ENCODE results near the gene MAP3K20.

Gene MAP3K20

DNA sequence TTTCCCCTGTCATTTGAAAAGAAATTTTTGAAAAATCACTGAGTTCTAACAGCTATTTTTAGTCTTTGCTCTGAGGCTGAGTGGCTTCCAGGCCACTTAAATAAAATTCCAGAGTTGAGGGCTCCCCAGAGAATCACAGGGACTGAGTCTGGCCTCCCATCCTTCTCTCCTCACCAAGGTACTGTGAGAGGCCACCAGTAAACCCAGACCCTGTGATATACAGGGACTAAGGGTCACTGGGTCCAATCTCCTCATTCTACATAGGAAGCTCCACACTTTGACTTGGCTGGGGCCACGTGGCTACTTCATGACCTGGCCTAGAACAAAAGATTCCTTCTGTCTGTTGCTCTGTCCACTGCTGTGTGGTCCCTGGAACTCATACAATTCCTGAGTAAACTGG lies 155.8 kb downstream of the MAP3K20 start:
- TF ChIP-seq, protein P1, sequence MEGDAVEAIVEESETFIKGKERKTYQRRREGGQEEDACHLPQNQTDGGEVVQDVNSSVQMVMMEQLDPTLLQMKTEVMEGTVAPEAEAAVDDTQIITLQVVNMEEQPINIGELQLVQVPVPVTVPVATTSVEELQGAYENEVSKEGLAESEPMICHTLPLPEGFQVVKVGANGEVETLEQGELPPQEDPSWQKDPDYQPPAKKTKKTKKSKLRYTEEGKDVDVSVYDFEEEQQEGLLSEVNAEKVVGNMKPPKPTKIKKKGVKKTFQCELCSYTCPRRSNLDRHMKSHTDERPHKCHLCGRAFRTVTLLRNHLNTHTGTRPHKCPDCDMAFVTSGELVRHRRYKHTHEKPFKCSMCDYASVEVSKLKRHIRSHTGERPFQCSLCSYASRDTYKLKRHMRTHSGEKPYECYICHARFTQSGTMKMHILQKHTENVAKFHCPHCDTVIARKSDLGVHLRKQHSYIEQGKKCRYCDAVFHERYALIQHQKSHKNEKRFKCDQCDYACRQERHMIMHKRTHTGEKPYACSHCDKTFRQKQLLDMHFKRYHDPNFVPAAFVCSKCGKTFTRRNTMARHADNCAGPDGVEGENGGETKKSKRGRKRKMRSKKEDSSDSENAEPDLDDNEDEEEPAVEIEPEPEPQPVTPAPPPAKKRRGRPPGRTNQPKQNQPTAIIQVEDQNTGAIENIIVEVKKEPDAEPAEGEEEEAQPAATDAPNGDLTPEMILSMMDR (IDR thresholded peaks at IDR 0.05; ENCODE audit: extremely low read depth, insufficient read depth, missing control alignments): no peak
- in situ Hi-C loops (cut with MboI; ENCODE audit: low pct_unique_long_range_greater_than_20kb, low sequenced_read_pairs, unreplicated experiment): no loop called here
- no peak for DNase-seq (ENCODE audit: low spot score)

DNA sequence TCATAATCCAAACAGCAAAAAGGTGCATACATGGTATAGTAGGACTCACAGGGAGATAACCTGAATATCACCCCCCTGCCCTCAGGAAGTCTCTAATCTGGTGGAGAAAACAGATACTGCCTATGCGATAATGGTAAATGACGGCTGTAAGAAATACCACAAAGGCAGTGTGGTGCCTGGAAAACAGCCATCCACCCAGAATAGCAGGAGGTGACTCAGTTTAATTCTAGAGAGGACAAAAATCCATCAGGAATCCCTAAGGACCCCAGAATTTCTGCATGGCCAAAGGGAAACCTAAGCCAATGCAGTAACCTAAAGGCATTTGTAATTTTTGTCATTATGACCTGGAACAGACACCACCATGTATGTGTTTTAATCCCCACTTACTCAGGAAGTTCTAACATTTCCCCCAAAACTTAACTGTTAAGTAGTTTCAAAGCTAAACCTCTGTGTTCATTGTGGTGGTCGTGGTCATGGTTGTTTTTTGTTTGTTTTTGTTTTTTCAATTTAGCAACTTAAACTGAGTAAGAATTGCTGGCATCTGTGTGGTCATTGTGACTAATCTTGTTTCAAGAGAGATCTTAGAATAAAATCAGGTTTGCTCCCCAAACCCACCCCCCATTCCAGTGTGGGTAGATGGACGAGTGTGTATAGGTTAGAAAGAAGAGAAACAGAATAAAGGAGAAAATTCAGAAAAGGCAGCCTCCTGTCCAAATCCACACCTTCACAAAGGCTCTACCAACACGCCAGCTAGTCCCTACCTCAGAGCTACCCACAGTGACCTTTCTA lies 157.5 kb downstream of the MAP3K20 start:
- in situ Hi-C loops (cut with MboI; ENCODE audit: low pct_unique_long_range_greater_than_20kb, low sequenced_read_pairs, unreplicated experiment): no loop called here
- TF ChIP-seq, protein P1 (IDR thresholded peaks at IDR 0.05; ENCODE audit: extremely low read depth, insufficient read depth, missing control alignments): no peak

GRCh38 chr2:173235947-173236803 lies 160.5 kb downstream of the MAP3K20 start:
- in situ Hi-C loops (cut with MboI; ENCODE audit: low pct_unique_long_range_greater_than_20kb, low sequenced_read_pairs, unreplicated experiment): no loop called here
- DNase-seq (ENCODE audit: low spot score): no peak
- TF ChIP-seq, protein P1 (IDR thresholded peaks at IDR 0.05; ENCODE audit: extremely low read depth, insufficient read depth, missing control alignments): no peak

More for the DNA sequence above, 157.5 kb downstream of the MAP3K20 start:
- no peak for DNase-seq (ENCODE audit: low spot score)

DNA sequence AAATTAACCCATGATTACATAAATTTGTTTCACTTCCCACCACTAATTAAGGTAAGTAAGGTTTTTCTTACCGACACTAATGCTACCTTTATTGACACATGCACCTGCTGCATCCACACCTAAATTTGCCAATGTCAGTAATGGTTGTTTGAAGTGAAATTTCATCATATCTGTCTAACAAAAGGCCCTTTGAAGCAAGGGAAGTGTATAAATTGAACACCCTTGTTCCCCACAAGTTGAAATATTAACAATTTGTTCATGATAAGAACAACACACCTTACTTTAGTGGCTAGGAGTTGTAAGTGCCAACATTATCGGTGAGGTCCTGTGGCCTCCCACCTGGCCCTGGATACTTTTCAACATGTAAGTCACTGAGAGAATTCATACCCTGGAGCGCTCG lies 162.7 kb downstream of the MAP3K20 start:
- no peak for DNase-seq (ENCODE audit: low spot score)
- TF ChIP-seq, protein P1 (IDR thresholded peaks at IDR 0.05; ENCODE audit: extremely low read depth, insufficient read depth, missing control alignments): no peak
- in situ Hi-C loops (cut with MboI; ENCODE audit: low pct_unique_long_range_greater_than_20kb, low sequenced_read_pairs, unreplicated experiment): no loop called here

- DNase-seq (ENCODE audit: low spot score): no peak
- TF ChIP-seq, protein P1 (IDR thresholded peaks at IDR 0.05; ENCODE audit: extremely low read depth, insufficient read depth, missing control alignments): no peak
- in situ Hi-C loops (cut with MboI; ENCODE audit: low pct_unique_long_range_greater_than_20kb, low sequenced_read_pairs, unreplicated experiment): no loop called here
These were observed 163.2 kb downstream of the MAP3K20 start for GRCh38 chr2:173238831-173239230.

DNA sequence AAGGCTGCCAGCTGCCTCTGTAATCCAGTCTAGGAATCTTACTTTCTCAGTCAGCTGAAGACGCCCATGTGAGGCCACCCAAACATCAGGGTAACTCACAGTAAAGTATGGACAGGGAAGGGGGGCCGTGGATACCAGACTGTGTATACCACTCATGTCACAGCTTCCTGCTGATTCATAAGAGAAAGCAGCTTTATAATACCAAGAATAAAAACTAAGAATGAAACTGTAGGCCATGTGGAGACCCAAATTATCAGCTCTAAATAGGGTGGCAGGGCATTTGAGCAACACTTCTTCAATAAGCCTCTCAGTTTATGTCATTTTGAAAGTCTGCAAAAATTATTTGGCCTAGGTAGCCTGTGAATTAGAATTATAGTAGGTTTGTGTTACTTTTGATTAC lies 164.0 kb downstream of the MAP3K20 start:
- TF ChIP-seq, protein P1 (IDR thresholded peaks at IDR 0.05; ENCODE audit: extremely low read depth, insufficient read depth, missing control alignments): no peak
- in situ Hi-C loops (cut with MboI; ENCODE audit: low pct_unique_long_range_greater_than_20kb, low sequenced_read_pairs, unreplicated experiment): no loop called here
- DNase-seq (ENCODE audit: low spot score): peak; percentile 77
